Nucleus accumbens (tissue), 56 donors: ENCODE measurements around the gene PTPRA.
A peak's percentile ranks its signal among the peaks of the same experiment; 100 is the strongest.
"Not testable (repeated sequence)": the region's sequence is repeated elsewhere in the genome, so short reads cannot be mapped to it uniquely, and the experiment has no call there.

Source experiments
- DNase-seq, 56 donors: peaks; one replicate each; lab custom pipeline; 2025; lab: John Stamatoyannopoulos, UW

PTPRA gene, protein sequence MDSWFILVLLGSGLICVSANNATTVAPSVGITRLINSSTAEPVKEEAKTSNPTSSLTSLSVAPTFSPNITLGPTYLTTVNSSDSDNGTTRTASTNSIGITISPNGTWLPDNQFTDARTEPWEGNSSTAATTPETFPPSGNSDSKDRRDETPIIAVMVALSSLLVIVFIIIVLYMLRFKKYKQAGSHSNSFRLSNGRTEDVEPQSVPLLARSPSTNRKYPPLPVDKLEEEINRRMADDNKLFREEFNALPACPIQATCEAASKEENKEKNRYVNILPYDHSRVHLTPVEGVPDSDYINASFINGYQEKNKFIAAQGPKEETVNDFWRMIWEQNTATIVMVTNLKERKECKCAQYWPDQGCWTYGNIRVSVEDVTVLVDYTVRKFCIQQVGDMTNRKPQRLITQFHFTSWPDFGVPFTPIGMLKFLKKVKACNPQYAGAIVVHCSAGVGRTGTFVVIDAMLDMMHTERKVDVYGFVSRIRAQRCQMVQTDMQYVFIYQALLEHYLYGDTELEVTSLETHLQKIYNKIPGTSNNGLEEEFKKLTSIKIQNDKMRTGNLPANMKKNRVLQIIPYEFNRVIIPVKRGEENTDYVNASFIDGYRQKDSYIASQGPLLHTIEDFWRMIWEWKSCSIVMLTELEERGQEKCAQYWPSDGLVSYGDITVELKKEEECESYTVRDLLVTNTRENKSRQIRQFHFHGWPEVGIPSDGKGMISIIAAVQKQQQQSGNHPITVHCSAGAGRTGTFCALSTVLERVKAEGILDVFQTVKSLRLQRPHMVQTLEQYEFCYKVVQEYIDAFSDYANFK

DNA sequence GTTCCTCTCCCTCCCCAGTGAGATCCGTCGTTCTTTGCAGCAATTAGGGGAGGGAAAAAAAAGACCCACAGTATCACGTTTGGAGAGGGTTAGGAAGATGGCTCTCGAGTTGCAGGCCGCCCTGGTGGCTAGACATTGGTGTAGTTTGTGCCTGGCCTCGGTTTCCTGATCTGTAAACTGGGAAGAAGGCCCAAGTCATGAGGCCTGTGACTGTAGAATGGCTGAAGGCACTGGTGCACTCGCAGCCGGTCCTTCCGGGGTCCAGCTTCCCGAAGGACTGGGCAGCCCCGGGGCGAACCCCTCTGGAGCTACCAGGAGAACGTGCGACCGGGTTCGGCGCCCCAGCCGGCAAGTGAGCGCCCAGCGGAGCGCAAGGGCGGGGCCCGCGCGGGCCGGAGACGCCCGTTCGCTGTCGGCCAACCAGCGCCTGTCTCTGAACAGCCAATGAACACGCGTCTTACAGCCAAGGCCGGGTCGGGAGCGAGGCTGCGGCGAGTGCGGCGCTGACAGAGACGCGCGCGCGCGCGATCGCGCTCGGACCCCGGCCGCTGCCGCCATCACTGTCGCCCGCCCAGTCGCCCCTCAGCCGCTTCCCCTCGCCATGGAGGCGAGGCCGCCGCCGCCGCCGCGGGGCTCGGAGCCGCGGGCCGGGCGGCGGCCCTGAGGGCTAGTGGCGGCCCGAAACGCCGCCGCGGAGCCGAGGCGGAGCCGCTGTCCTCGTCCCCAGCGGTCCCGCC lies at the start of gene PTPRA:
TSS of gene PTPRA (plus strand) at position 472 of the 737 bp plus-strand sequence. CDS start 90,797 bp downstream, outside the sequence.
- DNase-seq: peak in 55 of 56 donors; percentile 56 to 97 (median 89)

DNA sequence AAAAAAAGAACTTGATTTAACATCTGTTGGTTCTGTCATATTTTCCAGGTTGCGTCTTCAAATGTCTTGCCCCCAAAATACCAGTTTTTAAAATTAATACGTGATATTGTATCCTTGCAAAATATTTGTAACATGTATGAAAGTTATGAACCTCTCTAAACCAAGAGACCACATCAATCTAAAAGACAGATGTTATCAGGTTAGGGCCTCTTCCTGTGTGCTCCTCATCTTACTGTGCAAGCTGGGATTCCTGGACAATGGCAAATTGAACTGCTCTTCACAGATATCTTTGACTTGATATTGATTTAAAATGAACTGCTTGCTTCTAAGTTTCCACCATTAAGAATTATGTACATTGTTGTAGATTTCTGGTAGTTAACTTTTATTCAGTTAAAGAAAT lies 47.5 kb upstream of the PTPRA start:
- DNase-seq: no peak

DNA sequence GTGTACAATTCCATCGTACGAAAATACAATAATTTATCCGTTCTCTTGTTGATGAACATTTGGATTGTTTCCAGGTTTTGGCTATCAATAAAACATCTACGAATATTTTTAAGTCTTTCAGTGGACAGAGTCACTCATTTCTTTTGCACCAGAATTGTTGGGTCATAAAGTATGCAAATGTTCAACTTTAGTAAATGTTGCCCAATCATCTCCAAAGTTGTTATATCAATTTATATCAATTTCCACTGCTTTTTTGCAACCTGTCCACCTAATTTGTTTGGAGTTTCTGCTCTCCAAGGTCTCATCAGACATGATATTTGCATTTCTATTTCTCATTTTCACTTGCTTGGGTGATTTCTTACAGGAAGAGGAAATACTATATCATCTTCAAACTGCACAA lies 46.6 kb upstream of the PTPRA start:
- DNase-seq: no peak

DNA sequence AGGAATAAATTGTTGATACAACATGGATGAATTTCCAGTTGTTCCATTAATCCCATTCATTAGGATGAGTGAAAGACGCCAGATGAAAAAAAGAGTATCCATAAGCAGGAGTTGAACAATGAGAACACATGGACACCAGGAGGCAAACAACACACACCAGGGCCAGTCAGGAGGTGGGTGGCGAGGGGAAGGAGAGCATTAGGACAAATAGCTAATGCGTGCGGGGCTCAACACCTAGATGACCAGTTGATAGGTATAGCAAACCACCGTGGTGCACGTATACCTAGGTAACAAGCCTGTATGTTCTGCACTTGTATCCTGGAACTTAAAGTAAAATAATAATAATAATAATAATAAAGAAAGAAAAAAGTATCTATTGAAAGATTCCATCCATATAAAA lies 43.9 kb upstream of the PTPRA start:
- DNase-seq: no peak

DNA sequence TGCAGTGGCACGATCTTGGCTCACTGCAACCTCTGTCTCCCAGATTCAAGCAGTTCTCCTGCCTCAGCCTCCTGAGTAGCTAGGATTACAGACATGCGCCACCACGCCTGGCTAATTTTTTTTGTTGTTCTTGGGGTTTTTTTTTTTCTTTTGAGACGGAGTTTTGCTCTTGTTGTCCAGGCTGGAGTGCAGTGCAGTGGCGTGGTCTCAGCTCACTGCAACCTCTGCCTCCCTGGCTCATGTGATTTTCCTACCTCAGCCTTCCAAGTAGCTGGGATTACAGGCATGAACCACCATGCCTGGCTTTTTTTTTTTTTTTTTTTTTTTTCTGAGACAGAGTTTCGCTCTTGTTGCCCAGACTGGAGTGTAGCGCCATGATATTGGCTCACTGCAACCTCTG lies 42.1 kb upstream of the PTPRA start:
- not testable (repeated sequence) for DNase-seq

DNA sequence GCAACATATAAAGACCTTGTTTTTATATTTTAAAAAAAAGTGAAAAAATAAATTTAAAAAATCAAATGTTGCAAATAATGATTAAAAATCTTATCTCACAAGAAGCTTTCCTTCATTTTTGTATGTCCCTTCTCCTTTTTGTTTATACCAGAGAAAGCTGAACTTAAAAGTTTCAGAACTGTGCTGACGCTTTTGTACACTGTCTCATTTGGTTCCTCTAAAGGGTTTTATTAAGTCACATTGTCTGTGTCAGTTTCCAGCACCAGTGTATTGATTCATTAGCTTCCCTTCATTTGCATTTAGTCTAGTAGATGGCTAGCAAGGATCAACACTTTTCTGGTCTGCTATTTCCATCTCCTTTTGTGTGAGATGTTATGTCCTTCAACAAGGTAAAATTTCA lies 39.5 kb upstream of the PTPRA start:
- DNase-seq: no peak

DNA sequence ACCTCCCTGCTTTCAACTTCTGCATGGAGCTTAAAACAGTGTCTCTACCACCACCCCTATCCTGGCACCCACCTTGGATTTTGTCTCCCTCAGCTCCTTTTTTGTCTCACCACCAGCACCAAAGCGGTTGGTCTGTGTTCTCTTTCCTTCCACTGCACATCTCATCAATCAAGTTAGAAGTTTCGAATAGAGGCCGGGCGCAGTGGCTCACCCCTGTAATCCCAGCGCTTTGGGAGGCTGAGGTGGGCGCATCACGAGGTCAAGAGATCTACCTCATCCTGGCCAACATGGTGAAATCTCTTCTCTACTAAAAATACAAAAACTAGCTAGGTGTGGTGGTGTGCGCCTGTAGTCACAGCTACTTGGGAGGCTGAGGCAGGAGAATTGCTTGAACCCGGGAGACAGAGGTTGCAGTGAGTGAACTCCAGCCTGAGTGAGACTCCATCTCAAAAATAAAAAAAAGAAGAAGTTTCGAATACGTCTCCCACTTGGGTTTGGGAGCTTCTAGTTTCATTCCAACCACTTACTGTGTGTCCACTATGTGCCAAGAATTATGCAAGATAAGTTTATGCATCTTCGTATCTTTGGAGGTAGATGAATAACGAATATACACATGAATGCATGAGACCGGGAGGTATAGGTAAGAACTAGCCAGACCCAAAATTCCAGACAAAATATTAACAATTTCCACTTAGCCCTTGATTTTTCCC lies 38.7 kb upstream of the PTPRA start:
- DNase-seq: no peak

DNA sequence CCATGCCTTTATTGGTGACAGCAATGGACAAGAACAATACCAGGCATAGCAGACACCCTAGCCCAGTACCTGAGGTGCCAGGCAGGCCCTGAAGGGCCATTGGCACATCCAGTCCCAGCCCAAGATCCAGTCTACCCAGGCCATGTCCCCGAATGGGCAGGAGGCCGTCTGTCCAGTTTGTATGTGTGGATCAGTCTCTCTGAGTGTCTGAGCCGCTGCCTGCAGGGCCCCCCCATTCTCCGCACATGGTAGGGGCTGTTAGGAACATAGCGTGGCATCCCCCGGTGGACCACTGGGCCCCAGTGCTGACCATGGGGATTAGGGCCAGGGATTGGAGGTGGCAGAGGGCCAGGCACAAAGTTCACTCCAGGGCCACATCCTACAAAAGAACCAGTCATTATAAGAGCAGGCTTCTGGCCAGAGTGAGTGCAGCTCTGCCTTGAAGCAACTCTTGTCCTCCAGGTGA lies 37.9 kb upstream of the PTPRA start:
- no peak for DNase-seq

DNA sequence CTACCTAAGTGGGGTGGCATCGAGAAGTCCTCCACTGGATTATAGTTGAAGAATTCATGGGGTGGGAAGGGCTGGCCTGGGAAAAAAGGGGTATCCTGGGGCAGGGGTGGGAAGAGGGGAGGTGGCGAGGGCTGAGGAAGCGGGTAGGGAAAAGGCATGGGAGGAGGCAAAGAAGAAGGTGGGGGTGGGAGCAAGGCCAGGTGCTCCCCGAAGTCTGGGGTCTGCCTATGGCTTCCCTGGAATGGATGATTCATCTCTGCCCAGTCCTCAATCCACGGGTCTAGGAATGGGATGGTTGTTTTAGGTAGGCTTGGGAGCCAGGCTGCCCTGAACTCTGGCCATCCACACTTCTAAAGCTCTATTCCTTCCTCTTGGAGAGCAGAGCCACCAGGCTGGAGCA lies 37.2 kb upstream of the PTPRA start:
- no peak for DNase-seq

DNA sequence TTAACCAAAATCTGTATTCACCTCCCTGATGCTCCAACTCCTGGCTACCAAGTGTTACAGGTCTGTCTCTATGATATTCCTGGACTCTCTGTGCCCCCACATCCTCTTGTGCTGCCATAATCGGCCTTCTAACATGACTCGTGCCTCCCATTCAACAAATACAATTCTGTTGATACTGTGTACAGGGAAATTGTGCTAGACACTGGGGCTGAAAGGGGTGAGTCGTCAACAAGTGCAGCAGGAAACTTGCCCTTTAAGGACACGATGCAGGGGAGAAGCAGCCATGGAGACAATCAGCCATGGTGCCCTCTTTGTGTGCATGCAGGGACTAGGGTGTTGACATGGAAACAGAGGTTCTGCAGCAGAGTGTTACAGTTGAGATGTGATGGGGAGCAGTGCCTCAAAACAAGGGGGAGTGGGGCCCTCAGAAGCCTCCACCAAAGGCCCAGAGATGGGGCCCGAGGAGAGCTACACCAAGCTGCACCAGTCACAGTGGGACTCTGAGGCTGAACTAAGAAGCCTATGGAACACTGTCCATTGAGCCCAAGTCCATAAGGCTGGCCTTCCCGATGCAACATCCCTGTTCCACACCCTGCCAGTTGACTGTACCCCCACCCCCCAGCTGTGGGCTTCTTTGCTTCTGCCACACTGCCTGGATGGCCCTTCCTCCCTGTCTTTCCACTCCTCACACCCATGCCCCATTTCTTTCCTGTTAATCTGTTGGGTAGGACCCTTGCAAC lies 35.9 kb upstream of the PTPRA start:
- no peak for DNase-seq

DNA sequence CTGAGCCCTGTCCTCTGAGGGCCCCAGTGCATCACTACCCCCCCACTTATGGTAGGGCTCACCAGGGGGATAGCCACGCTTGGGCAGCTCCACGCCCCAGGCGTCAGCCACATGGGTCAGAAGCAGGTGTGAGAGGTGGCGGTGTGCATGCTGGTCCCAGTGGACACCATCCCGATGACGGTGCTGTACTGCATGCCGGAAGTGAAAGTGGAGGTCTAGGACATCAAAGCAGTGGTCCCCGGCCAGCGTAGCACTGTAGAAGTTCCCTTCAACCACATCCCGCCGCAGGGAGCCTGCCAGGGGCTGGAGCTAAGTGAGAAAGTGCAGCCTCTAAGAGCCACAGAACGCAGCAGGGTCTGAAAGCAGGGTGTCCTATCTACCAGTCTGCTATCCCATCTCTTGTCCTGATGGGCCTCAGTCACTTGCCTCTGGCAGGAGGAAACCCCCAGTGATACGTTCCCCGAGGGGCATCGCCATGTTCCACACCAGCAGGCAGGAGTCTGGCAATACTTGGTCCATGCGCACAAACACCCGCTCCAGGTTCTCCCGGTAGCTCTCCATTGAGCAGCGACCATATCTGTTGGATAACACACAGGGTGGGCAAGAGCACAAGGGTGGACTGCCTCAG lies 35.0 kb upstream of the PTPRA start:
- no peak for DNase-seq

DNA sequence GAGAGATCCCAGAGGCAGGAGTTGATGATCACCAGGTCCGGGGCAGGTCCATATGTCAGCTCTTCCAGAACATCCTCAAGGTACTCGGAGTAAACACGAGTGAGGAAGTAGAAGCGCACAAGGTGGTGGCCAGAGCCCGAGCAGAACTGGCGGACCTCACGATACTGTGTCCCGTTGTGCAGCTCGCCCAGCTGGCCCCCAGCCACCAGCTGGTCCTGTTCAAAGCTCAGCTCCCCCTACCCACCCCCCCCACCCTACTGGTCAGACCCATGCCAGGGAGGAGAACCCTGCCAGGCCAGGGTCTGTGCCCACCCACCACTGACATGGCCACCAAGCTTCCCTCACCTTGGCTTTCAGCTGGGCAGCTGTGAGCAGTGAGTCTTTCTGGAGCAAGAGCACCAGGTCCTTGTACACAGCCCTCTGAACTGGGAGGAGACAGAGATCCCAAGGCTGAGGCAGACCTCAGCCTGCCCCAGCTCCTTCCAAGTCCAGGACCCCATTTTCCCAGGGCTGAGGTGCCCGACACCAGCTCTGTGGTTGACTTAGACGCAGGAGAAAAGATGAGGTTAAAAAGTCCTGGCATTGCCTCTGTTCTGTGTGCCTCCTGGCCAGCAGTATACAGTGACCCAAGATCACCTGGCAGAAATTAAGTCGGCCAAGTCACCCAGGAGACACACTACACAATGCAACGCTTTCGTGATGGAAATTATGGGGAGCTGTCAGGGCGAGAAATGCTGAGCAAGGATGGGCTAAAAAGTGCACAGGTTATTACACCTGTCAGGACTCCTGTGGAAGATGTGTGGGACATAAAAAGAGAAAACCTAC lies 34.2 kb upstream of the PTPRA start:
- no peak for DNase-seq

DNA sequence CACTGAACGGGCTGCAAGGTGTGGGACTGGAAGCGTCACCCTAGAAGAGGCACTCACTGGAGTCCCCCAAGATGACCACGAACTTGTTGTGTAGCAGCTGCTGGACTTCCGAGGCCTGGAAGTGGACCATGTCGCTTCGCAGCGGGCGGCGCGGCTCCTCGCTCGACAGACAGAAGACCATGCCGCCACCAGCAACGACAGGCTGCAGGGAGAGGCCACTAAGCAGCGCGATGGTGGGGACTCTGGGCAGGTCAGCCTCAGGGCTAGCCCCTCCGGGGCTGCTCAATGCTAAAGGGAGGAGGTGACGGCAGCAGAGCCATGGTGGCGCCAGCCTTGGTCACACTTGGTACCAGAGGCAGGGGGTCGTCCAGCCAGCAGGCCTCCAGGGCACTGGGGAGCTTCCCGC lies 33.5 kb upstream of the PTPRA start:
- peak in 2 of 56 donors; percentile 12 to 26 for DNase-seq

DNA sequence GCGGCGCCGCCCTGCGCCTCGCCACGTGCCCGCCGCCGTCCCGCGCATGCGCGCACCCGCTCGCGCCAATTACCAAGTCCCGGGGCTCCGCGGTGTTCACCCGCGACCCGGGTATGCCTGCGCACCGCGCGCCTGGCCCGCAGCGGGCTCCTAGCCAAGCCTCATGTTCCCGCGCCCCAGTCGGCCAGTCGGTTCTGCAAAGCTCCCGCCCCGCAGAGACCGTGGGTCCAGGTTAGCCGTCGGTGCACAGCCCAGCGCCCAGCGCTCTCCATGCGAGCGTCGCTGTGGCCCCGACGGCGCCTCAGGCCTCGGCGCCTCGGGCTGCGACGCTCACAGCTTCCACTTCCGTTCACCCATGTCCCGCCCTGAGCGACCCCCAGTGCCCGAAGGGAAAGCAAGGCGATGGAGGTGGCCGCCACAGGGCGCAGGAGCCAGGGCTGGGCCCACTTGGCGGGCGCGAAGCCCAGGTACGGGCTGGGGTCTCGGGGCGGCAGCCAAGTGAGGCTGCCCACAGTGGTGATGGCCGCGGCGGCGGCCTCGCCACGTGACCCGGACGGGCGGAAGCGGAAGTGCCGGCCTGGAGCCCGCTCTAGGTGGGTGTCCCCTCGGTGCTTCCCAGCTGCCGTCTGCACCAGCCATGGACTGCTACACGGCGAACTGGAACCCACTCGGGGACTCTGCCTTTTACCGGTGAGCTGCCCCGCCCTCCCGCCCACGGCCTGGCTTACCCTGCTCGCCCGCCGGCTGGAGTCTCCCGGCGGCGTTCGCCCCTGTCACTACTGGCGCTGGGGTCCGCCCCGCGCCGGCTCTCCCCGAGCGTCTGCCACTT lies 32.9 kb upstream of the PTPRA start, which contains the start of the genes PCED1A and VPS16:
TSS of gene PCED1A (minus strand) at position 518 of the 829 bp plus-strand sequence. CDS start 743 bp downstream, outside the sequence.
TSS of gene VPS16 (plus strand) at position 608 of the 829 bp plus-strand sequence. CDS start at position 638, 30 bp downstream.
- DNase-seq: peak in 55 of 56 donors; percentile 45 to 92 (median 82)

DNA sequence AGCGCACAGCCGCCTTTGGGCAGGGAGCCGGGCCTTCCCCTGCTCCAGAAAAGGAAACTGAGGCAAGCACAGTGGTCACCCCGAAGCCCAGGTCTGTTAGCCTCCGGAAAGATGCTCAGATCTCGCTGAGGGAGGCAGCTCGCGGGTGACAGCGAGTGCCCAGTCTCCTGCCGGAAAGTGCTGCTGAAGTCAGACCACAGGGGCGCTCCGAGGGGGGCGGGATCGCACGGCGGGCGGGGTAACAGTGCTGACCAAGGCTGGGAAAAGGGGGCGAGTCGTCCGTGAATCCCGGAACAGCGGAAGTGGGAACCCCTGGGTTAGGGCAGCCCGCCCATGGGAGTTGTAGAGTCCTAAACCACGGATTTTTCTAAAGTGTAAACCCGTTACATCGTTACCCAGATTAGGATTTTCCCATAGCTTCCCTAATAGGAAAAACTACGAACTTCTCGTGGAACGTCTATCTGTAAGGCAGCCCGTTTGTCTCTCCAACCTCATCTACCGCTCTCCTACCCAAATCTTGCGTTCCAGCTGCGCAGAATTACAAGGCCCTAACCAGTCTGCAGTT lies 32.2 kb upstream of the PTPRA start:
- peak in 20 of 56 donors; percentile 18 to 65 (median 48) for DNase-seq

DNA sequence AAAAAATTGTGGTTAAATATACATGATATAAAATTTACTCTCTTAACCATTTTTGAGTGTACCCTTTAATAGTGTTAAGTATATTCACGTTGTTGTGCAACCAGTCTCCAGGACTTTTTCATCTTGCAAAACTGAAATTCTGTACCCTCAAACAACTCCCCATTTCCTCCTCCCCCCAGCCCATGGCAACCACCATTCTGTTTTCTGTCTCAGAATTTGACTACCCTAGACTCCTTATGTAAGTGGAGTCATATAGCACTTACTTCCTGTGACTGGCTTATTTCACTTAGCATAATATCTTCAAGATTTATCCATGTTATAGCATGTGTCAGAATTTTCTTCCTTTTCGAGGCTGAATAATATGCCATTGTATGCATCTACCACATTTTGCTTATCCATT lies 27.7 kb upstream of the PTPRA start:
- no peak for DNase-seq

DNA sequence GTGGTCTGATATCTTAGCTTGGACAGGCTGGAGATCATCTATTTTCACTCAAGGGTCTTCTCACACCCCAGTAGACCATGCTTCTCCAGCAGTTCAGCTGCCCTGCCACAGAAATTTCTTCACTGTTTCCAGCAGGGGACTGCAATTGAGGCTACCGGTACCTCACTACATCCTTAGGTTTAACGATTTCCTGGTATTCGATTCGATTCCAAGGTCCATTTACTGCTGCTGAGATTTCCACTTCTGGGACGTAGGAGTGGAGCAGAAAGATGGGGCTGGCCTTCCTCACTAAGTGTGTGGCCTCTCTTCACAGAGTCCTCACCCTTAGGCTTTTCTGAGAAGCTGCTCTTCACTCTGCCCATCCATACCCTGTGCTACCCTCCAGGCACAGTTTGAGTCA lies 26.6 kb upstream of the PTPRA start:
- no peak for DNase-seq
